Thymus (tissue), 11 donors: ENCODE measurements around the gene PVALEF. TPM values are rescaled to one million over a fixed set of nuclear protein-coding genes. Genes with fewer than 3 reads are reported as not detected.
"Not testable (repeated sequence)": the region's sequence is repeated elsewhere in the genome, so short reads cannot be mapped to it uniquely, and the experiment has no call there.

Source experiments
- DNase-seq, 9 donors: peaks; one replicate each; pipeline ENCODE4 v3.0.0-alpha.2; 2013; ENCODE audit warnings: low spot score in 9 of 9, low read depth in 6 of 9, missing footprints in 1 of 9
- H3K27ac ChIP-seq, 2 donors: one replicate each; pipeline ENCODE4 v1.5.1; 2013; ENCODE audit warnings: control low read depth in 1 of 2, low read depth in 1 of 2, low read length in 1 of 2, mild to moderate bottlenecking in 1 of 2, moderate library complexity in 1 of 2
- H3K27me3 ChIP-seq, 2 donors: one replicate each; pipeline ENCODE4 v1.5.1; 2013; ENCODE audit warnings: low read length in 1 of 2; ENCODE audit not compliant: control insufficient read depth in 2 of 2, insufficient read depth in 1 of 2
- H3K36me3 ChIP-seq, 2 donors: one replicate each; pipeline ENCODE4 v1.5.1; 2013; ENCODE audit warnings: low read length in 1 of 2, mild to moderate bottlenecking in 1 of 2, moderate library complexity in 1 of 2; ENCODE audit not compliant: control insufficient read depth in 2 of 2, insufficient read depth in 2 of 2
- H3K4me1 ChIP-seq, 2 donors: one replicate each; pipeline ENCODE4 v1.5.1; 2013; ENCODE audit warnings: low read length in 2 of 2; ENCODE audit not compliant: control insufficient read depth in 2 of 2, insufficient read depth in 2 of 2
- H3K4me3 ChIP-seq, 2 donors: one replicate each; pipeline ENCODE4 v1.5.1; 2013; ENCODE audit warnings: low read length in 2 of 2, control low read depth in 1 of 2, mild to moderate bottlenecking in 1 of 2
- H3K9me3 ChIP-seq, 2 donors: one replicate each; pipeline ENCODE4 v1.5.1; 2013; ENCODE audit warnings: low read length in 1 of 2, mild to moderate bottlenecking in 1 of 2; ENCODE audit not compliant: control insufficient read depth in 2 of 2, insufficient read depth in 1 of 2
- WGBS: extraction: QIAGEN DNeasy Blood & Tissue Kit; methylation state at CpG from one replicate; pipeline ENCODE4 v1.1.7; 2013; 5-methylcytosine and 5-hydroxymethylcytosine counted together
- polyA plus RNA-seq: library from polyadenylated mRNA; stranded (reverse); fragments of 200-250 nt; gene quantifications from one replicate; pipeline ENCODE4 v1.2.3, GENCODE V29; 2013
- total RNA-seq: library from RNA; stranded (reverse); fragments of 120-200 nt; gene quantifications from one replicate; pipeline ENCODE4 v1.2.4, GENCODE V29; 2013
- donor health status: healthy.

PVALEF gene
- total and polyA plus RNA-seq, 2 donors, result 0.02 TPM; not detected in 1

DNA sequence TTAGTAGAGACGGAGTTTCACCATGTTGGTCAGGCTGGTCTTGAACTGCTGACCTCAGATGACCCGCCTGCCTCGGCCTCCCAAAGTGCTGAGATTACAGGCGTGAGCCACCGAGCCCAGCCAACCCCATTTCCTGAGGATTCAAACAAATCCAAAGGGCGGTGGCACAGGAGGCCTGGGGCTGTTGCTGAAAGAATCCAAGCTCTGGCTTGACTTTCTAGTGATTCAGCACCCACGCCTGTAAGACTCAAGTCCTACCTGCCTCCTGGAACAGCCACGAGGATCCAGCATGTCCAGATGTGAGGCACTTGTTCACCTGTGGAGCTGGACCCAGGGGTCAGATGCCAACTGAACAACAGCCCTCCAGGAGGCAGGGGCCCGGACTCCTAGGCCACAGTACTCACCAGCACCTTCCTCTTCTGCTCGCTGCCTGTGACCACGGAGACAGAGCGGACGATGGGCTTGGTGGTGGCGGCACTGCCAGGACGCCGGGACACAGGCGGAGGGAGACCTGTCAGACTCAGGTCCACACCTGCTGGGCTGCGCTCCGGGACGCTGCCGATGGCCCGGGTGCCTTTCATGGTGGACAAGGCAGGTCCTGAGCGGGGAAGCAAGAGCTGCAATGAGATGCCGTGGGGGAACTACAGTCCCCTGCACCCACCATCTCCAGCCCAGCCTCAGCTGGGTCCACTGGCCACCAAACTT lies 54.3 kb downstream of the PVALEF start:
- Histone ChIP-seq H3K27ac (no peak overlapping the region), H3K4me1 (peaks cover 10 to 24% of the 10 kb centered on the region in 2 donors), H3K4me3 (no peak overlapping the region), H3K27me3 (peaks cover 3 to 13% of the 10 kb centered on the region in 2 donors), H3K36me3 (peaks cover 10 to 23% of the 10 kb centered on the region in 2 donors), H3K9me3 (no peaks in the 10 kb centered on the region)
- no peak for DNase-seq
- 97% methylated on average over 24 of the region's 24 CpGs for WGBS

DNA sequence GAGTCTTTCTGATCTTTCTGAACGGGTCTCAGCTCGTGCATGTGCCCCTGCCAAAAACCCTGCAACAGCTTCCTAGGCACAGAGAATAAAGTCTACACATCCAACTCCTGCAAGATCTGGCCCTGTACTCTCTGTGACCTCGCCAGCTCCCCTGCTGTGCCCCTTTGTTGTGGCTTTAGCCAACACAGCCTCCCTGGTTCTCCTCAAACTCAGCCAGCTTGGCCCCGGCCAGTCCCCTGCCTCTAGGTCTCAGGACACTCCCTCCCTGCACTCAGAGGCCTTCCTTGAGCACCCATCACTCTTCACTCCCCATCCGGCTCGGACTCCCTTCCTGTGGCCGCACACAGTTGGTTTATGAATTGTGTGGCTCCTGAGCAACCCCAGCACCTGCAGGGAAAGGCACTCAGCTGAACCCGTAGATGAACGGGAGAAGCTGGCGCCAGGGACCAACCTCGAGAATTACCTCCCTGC lies 56.1 kb downstream of the PVALEF start:
- Histone ChIP-seq H3K9me3 (no peaks in the 10 kb centered on the region), H3K4me1 (peaks cover 10 to 24% of the 10 kb centered on the region in 2 donors), H3K27ac (no peak overlapping the region), H3K36me3 (peaks cover 10 to 23% of the 10 kb centered on the region in 2 donors), H3K4me3 (no peak overlapping the region), H3K27me3 (peaks cover 3 to 13% of the 10 kb centered on the region in 2 donors)
- 85% methylated on average over 11 of the region's 11 CpGs for WGBS
- DNase-seq, result no peak

DNA sequence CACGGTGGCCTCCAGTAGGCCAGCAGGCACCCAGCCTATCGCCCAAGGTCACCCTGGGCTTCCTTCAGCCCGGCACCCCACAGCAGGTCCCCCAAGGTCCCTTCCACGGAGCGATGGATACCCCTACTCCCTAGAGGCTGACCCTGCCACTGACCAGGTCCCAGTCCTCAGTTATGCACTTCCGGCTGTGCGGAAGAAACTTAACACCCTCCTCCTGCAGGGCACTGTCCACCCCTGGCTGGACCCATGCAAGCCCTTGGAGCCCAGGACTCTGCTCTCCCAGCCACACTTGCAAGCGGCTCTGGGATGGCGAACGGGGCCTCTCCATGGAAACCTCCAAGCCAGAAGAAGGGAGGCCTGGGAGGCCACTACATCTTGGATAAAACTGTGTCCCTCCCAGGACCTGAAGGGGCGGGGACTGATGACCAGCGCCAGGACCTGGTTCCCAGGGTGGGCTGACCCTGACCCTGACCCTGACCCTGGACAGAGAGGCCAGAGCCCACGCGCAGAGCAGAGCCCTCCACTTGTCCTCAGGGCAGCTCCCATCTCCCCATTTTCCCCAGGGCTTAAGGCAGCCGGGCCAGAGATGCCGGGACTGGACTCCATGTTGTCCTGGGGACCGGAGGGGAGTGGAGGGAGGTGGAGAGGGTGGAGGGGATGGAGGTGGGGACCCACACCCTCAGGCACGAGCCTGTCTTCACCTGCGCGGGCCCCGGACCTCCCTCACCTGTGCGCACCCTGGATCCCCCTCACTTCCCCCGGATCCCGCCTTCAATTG lies 56.7 kb downstream of the PVALEF start:
- 44% methylated on average over 24 of the region's 24 CpGs for WGBS
- no peak overlapping the region for H3K27ac ChIP-seq
- peaks cover 10 to 24% of the 10 kb centered on the region in 2 donors for H3K4me1 ChIP-seq
- peaks cover 3 to 13% of the 10 kb centered on the region in 2 donors for H3K27me3 ChIP-seq
- H3K4me3 ChIP-seq, result peak overlapping the region; percentile 56 to 80
- no peaks in the 10 kb centered on the region for H3K9me3 ChIP-seq
- no peak for DNase-seq
- H3K36me3 ChIP-seq, result peaks cover 5 to 22% of the 10 kb centered on the region in 2 donors

DNA sequence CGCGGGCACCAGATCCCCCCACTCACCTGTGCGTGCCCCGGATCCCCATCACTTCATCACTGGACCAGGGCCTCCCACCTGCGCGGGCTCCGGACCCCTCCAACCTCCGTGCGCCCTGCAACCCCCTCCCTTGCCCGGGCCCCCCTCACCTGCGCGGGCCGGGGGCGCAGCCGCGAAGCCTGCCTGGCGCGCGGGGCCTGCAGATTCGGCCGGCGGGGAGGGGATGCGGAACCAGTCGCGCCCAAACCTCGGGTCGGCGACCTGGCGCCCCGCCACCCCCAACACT lies 57.3 kb downstream of the PVALEF start:
- WGBS, result under 1% methylated on average over 30 of the region's 30 CpGs
- H3K9me3 ChIP-seq, result no peaks in the 10 kb centered on the region
- H3K4me3 ChIP-seq, result peak overlapping the region; percentile 56 to 80
- no peak for DNase-seq
- H3K36me3 ChIP-seq, result peaks cover 4 to 16% of the 10 kb centered on the region in 2 donors
- peaks cover 3 to 13% of the 10 kb centered on the region in 2 donors for H3K27me3 ChIP-seq
- H3K27ac ChIP-seq, result no peak overlapping the region
- H3K4me1 ChIP-seq, result peaks cover 10 to 24% of the 10 kb centered on the region in 2 donors

DNA sequence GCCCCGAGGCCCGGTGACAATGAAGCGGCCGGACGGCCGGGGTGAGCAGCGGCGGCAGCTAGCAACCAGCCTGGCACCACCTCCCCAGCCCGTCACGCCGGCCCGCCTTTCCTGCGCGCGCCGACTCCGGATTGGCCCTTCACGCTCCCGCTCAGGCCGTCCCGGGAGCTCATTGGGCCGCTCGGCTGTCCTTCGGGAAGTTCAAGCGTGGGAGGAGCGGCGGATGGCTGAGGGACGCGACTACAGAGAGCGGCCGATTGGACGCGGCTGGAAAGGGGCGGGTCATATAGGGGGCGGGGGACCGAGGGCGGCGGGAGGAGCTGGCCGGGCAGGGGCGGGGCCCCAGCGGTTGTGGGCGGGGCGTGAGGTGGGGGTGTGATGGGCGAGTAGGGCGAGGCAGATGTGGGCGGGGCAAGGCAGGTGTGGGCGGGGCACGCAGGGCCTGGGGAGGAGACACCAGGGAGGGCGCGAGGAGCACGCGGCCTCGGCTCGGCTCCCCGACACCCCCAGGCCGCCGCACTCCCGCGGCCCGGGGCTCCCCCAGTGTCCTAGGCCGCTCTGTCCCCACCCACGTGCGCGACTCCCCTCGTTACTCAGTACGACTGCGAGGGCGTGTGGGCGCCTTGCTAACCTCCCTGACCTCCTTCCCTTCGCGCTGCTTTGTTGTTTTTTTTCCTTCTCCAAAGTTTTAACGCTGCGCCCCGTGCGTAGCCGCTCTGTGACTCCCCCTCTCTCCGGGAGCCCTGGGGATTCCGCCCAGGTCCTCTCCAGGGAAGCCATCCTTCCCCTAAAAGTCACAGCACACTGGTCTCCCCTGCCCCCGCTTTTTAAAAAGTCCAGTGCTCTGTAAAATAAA lies 57.8 kb downstream of the PVALEF start, which contains the start of gene CEP131:
Gene CEP131, minus strand, starts transcription at position 60 of the 856 bp plus-strand sequence. CDS start 2,909 bp downstream, outside the sequence.
- H3K4me1 ChIP-seq, result peaks cover 10 to 24% of the 10 kb centered on the region in 2 donors
- H3K27me3 ChIP-seq, result peaks cover 3 to 13% of the 10 kb centered on the region in 2 donors
- DNase-seq, result peak; percentile 86 to 99 (median 96)
- peaks cover 4 to 14% of the 10 kb centered on the region in 2 donors for H3K36me3 ChIP-seq
- H3K27ac ChIP-seq, result no peak within 1 kb of the TSS
- H3K4me3 ChIP-seq, result peak within 1 kb of the TSS; percentile 56 to 80
- H3K9me3 ChIP-seq, result no peaks in the 10 kb centered on the region
- WGBS, result 1% methylated on average over 79 of the region's 79 CpGs

DNA sequence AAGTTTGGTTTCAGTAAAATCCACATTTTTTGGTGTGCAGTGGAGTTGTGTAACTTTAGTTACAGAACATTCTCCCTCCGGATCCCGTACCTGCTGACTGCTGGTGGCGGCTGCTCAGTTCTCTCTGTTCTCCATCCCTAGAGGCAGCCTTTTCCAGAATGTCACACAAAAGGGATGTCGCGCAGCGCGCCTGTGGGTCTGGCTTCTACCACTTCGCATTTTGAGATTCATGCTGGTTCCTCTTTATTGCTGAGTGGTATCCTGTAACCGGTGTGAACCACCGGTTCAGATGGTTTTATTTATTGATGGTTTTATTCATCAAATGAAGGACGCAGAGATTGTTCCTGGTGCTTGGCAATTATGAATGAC lies 58.4 kb downstream of the PVALEF start:
- Histone ChIP-seq H3K4me1 (peaks cover 10 to 24% of the 10 kb centered on the region in 2 donors), H3K9me3 (no peaks in the 10 kb centered on the region), H3K4me3 (peak overlapping the region; percentile 21 to 37), H3K27ac (no peak overlapping the region), H3K36me3 (peaks cover 4 to 17% of the 10 kb centered on the region in 2 donors), H3K27me3 (peaks cover 3 to 13% of the 10 kb centered on the region in 2 donors)
- 5% methylated on average over 11 of the region's 11 CpGs for WGBS
- DNase-seq, result peak in 1 of 9 donors; percentile 35

DNA sequence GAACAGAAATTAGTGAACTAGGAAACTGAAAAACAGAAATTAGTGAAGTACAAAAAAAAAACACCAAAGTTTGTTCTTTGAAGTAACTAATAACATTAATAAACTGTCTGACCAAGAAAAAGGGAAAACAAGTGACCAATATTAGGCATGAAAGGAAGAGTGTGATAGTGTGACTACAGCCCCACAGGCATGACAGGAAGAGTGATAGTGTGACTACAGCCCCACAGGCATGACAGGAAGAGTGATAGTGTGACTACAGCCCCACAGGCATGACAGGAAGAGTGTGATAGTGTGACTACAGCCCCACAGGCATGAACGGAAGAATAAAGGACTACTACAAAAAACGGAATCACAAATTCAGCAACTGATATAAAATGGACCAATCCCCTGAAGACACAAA lies 62.3 kb downstream of the PVALEF start:
- not testable (repeated sequence) for H3K4me1 ChIP-seq, H3K9me3 ChIP-seq, H3K27ac ChIP-seq, H3K4me3 ChIP-seq, DNase-seq
- H3K27me3 ChIP-seq, result peaks cover 3 to 13% of the 10 kb centered on the region in 2 donors
- peaks cover 33 to 44% of the 10 kb centered on the region in 2 donors for H3K36me3 ChIP-seq
- WGBS, result 77% methylated on average over 2 of the region's 2 CpGs

DNA sequence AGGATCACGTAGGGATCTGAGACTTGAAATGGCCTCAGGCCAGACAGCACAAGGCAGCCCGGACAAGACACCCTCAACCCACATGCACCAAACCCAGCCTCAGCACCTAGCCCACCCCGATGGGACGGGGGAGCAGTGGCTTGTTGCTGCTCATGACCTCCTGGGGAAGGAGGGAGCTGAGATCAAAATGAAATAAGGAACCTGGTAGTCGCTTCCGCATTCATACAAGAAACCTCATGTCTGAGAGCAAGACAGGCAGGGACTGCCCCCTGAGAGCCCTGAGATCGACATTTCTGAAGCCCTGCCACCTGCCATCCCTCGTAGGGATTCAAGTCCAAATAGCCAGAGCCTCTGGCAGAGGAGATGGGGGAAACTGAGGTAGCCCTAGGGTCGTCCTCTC lies 63.1 kb downstream of the PVALEF start:
- H3K36me3 ChIP-seq, result peaks cover 40 to 52% of the 10 kb centered on the region in 2 donors
- H3K27ac ChIP-seq, result no peak overlapping the region
- 82% methylated on average over 9 of the region's 9 CpGs for WGBS

More for the DNA sequence above, 63.1 kb downstream of the PVALEF start:
- Histone ChIP-seq H3K9me3 (peaks cover 0 to 2% of the 10 kb centered on the region in 2 donors), H3K4me1 (peaks cover 5 to 6% of the 10 kb centered on the region in 2 donors), H3K27me3 (peaks cover 3 to 10% of the 10 kb centered on the region in 2 donors), H3K4me3 (no peak overlapping the region)
- DNase-seq, result no peak
